Ramos (cell line): ENCODE data around the gene OSTF1.

Source experiments
- in situ Hi-C: fragments of 300-500 bp; cut with MboI; formaldehyde crosslinking; loops from one replicate; pipeline ENCODE4 v1.14.3; 2022; ENCODE audit warnings: low sequenced_read_pairs; ENCODE audit not compliant: unreplicated experiment

The OSTF1 gene

DNA sequence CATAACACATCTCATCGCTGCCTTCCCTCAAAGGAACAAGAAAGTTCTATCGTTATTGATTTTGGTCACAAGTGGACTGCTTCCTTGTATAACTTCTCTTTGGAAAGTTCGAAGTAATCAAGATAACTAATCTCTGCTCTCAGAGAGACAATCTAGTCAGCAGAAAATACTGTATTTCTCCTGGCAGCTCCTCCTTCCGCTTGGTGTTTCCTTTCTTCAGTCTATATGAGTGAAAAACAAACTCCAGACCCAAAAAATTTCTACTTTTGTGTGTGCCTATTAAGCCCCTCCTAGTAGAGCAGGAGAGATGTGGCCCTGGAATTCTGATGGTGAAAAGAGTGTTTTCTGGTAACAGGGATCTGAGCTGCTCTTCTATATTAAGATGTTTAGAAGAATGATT, 24.5 kb downstream of the OSTF1 start:
- in situ Hi-C loops: no loop called here

DNA sequence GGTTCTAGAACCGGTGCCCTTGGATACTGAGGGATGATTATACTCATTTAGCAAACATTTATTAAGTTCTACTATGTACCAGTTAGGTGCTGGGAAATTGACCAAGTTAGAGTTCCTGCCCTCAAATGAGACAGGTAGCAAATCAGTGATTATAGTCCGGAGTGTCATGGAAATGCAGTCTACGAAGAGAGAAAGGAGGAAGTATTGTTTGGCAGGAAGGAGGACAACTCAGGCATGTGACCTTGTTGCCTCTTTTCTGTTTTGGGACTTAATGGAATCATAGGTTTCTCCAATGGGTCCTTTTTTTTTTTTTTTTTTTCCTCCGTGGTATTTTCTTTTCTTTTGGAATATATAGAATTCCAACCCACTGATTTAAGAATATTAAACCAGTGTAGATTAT, 28.0 kb downstream of the OSTF1 start:
- in situ Hi-C loops: no loop called here

DNA sequence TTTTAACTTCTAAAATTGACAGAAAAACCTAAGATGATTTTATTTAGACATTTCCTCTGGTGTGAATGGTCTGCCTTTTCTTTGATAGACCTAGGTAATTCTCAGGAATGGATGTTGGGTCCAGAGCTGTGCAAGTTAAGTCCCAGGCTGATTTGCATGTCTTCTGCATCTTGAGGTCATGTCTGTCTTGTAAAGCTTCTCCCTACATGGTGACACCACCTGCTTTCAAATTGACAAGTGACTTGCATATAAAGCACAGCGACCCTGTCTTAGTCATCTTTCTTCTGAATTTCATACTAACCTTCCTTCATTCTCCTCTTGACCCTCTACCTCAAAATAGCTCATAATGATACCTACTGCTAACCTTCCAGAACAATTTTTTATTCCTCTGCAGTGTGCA, 29.2 kb downstream of the OSTF1 start:
- in situ Hi-C loops: no loop called here

DNA sequence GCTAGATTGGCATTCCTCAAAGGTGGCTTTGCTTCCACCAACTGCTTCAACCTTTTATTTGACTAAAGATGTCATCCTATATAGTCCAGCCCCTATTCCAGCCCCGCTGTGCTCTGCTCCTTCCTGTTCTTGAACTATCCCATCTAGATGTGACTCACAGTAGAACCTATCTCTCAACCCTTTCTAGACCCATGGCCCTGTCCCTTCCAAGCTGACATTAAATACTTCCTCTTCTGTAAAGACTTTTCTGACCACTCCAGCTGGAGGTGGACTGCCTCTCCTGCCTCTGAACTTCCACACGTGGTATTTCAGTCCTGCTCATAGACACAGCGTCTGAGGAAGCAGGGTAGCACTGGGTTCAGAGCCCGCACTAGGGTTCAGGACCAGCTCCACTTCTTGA, 32.4 kb downstream of the OSTF1 start:
- in situ Hi-C loops: no loop called here

DNA sequence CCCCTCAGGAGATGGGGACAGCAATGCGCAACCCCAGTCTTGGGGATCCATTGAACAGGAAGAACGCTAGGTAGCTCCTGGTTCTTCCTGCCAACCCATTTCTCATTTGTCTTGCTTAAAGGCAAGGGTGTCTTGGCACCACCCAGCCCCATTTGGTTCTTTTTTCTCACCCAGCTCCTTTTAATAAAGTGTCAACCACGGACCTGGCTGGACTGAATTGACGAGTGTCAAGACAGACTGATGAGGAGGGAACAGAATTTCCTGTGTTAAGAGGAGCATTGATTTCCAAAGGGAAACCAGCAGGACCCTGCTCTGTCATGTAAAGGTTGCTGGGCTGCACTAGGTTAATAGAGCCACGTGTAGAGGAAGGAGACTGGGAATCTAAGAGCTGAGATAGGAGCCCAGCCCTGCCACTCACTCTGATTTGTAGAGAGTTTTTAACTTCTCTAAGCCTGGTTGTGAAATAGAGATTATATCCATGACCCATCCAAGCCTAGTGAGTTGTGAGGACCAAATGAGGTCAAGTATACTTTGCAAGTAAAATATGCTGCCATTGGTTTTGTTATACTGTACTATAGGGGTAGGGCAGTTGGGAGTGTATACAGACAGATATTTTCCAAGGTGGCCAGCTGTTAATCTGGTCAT, 33.7 kb downstream of the OSTF1 start:
- in situ Hi-C loops: no loop called here

DNA sequence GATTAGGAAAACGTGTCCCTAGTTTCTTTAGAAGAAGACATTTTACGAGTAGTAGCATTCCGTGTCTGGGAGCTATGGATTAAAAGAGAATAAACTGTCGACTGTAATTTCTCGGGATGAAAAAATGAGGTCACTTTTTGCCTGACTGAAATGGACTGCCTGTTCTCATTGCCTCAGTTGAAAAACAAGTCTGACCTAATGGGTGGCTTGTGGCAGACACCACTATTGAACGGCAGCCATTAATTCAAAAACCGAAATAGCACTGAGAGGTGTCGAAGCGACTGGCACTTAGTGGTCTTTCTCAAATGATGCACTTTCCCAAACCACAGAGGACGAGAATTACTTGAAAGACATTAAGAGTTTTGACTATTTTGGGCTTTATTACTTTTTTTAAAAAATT, 35.4 kb downstream of the OSTF1 start:
- in situ Hi-C loops: no loop called here

DNA sequence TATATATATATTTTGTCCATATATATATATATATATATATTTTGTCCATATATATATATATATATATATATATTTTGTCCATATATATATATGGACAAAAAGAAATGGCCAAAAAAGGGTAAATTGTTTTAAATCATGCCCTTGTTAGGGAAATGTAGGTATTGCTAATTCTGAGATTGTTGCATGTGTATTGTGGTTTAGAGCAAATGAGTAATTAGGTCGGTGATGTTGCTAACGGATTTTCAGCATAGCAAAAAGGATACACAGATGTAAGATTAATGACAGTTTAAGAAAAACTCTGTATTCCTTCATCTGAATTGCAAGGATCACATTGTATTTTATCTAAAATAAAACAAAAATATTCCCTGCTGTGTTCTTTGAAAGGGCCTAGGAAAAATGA, 40.2 kb downstream of the OSTF1 start:
- in situ Hi-C loops: no loop called here

DNA sequence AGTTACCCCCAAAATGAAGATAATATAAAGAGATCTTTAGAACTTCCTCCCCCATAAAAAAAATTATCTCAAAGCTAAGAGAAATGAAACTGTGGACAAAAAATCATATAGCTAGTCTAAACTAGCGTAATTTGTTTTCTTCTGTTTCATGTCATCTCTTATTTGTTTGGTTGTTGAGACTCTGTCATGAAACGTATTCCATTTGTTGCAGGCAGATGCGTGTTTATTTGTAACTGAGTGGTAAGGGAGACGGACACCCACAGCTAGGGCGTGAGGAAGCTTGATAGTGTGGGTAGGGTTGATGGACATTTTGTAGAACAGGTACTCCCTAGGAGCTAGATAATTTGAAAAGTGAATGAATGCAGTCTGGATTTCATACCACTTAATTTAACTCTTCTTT, 41.9 kb downstream of the OSTF1 start:
- in situ Hi-C loops: no loop called here

DNA sequence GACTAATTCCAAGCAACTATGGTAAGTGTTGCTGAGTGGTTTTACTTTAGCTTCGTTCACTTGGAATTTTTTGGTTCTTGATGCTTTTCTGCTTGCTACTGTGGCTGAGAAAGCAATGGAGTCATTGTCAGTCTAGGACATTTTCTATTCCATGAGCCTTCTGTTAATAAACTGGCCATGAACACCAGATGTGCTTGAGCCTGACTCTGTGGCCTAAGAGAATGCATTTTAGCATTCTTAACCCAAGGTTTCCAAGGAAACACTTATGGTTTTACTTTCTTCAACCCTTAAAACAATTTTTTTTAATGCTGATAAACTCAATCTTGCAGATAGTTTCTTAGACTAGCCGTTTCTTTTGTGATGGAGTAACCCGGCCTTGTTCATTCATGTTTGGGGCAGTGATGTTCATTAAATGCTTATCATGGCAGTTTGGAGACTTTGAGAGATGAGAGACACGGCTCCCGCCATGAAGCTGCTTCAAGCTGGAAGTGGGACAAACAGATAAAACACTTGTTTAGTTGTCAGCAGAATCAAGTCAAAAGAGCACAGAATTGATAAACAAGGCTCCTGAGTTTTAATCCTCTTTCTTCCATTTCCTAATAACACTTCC, 42.4 kb downstream of the OSTF1 start:
- in situ Hi-C loops: no loop called here

DNA sequence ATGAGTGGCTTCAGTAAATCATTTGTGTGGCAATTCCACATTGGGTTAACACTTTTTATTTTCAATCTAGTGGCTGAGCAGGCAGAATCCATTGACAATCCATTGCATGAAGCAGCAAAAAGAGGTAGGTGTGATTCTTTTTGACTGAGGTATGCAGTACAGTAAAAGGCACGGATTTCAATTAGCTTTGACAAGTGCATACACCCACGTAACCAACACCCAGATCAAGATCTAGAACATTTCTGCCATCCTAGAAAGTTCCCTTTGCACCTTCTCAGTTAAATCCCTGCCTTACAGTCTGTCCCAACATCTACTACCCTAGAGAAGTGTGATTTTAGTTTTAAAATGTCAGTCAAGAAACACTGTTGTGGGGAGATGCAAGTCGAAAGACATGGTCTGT, 43.4 kb downstream of the OSTF1 start:
- in situ Hi-C loops: no loop called here

DNA sequence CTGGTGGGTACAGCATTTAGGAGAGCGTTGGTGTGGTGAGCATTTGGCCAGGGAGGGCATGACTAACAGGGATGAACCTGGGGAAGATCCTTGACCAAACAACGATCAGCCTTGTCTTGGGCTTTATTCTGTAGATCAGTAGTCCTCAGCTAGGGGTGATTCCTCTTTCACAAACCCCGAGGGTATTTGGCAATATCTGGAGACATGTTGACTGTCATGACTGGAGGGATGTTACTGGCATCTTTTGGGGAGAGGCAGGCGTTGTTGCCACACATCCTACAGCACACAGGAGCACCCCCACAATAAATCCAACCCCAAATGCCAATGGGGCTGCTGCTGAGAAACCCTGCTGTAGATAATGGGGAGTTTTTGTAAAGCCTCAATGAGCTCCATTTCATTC, 43.9 kb downstream of the OSTF1 start:
- in situ Hi-C loops: no loop called here

DNA sequence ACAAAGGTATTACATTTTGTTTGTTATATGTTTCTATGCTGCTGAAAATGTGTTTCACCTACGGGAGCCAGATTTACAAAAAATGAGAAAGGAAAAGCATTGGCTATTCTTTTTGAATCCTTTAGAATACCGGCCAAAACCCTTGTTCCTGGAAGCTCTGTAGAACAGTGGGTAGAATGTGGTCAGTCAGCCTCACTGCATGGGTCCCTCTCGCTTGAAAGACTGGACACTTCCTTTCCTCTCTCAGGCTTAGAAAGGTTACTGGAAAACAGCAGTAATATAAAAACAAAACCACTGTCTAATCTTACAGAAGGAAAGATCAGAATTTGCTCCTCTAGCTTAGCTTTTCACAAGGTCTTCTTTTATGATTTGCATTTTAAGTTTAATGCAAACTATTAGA, 45.1 kb downstream of the OSTF1 start:
- in situ Hi-C loops: no loop called here

DNA sequence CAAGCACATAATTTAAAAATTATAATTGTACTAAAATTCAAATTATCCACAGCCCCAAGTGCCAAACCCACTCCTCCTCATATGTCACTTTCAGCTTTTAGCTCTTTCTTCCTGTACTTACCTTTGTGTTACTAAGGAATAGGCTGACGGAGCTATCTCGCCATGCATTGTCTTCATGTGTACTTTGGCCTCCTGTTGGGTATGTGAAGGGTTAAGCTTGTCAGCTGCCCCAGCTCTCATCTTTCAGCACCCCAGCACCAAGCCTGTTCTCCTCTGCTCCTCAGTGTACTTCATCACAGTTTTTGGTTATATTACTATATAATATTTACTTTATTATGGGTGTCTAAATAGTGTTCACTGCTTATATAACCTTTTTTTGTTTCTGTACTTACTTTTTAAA, 46.2 kb downstream of the OSTF1 start:
- in situ Hi-C loops: no loop called here

DNA sequence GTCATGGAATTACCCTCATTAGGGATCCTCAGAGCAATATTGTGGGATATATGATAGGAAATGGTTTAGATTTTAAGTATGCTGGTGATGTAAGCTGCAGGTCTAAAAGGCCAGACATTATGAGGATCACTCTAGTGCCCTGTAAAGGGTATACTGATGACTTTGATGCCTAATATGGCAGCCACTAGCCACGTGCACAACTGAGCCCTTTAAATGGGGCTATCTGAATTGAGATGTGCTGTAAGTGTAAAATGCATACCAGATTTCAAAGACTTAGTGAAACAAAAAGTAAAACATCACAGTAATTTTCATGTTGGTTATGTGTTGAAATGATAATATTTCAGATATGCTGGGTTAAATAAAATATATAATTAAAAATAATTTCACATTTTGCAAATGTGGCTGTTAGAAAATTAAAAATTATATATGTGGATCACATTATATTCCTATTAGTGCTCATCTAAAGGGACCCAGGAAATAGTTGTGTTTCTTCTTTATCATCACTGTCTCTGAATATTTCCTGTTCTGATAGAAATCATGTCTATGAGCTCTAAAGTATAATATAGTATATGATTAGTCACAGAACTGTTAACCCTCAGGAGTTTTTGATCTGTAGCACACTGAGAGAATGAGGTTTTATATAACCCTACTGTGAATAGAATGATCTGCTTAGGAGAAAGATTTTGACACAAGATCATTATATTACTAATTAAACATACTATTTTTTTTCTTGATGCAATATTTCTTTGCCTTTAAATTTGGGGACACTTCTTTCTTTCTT, 50.1 kb downstream of the OSTF1 start:
- in situ Hi-C loops: no loop called here

DNA sequence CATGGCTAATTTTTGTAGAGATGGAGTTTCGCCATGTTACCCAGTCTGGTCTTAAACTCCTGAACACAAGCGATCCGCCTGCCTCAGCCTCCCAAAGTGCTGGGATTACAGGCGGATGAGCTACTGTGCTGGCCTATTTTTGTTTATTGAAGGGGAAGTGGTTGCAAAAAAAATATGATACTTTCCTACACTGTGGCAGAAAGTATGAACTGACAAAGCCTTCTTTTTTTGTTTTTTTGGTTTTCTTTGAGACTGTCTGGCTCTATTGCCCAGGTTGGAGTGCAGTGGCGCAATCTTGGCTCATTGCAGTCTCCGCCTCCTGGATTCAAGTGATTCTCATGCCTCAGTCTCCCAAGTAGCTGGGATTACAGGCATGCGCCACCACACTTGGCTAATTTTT, 50.9 kb downstream of the OSTF1 start:
- in situ Hi-C loops: no loop called here

DNA sequence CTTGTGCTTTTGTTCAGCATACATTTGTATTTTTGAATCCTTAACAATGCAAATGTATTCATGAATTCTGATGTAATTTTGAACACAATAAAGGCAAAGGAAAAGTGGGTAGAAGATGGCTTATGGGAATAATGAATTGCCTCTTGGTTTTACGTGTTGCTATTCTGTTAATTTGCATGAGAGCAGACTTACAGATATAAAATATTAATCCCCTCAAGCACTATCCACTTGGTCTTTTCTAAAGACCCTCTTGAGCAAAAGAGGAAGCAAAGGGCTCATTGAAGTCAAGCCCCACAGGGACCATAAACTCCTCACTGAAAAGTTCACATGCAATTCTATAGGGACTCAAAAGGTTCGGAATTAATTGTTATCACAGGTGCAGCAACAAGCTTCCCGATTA, 51.9 kb downstream of the OSTF1 start:
- in situ Hi-C loops: no loop called here

DNA sequence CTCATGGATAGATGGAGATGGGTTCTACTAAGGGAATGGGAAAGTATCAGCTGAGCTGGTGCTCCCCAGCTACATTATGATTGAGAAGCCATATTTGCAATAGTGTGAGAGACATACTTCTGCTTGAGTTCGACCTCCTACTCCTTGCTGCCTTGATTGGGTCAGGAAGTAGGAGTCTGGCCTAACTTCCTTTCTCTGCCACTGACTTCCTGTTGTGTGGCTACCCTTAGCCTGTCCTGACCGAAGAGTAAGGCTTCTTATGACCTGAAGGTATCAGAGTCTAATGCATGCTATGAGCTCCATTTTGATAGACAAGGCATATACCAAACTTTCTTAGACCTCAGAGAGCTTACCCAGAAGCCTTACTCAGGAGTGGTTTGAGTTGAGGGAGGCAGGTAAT, 53.9 kb downstream of the OSTF1 start:
- in situ Hi-C loops: no loop called here

DNA sequence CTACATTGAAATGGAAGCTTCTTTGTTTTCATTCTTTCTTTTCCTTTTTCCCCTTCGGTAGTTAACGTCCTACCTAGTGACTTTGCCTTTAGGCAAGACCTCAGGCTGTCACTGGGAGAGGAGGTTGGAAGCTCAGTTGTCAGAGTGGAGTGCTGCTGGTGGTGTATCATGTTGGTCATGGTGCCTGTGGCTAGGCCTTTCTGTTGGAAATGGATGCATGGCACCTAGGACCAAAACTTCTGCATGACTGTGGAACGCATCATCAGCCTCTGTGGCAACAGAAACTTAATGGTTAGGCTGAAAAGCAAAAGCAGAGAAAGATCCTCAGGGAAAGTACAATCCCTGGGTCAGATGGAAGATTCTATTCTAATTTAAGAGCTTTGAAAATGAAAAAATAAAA, 57.9 kb downstream of the OSTF1 start:
- in situ Hi-C loops: no loop called here

DNA sequence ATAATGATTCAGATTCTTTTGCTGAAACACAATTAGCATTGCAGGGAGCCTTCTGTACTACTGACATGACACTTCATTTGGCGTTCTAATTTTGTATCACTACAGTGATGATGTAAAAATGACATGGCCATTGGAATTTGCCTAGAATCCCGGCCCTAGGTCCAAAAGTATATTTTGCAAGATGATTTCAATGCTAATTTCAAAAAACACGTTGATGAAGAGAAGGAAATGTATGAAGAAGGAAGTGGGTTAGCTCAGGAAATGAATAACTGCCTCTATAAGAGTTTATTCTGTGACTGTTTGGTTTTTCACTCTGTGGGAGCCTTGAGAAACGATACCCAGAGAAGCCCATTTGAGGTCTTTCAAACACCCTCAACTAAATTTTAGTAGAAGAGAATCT, 59.3 kb downstream of the OSTF1 start:
- in situ Hi-C loops: no loop called here

DNA sequence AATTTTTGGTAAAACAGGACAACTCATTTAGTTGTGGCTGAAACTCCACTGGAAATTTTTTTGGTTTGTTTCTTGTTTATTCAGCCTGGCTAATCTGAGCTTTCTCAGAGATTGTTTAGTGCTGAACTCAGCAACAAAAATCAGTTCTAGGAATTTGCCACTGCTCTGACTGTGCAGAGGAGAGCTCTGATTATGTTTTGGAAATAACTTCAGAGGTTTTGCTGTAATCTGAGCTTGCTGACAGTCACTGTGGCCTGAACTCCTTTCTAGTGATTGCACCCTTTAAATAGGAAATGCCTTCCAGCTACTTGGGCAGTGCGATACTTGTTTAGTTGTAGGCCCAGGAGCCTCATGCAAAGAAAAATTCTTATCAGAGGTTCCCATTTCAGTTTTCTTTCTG, 60.2 kb downstream of the OSTF1 start:
- in situ Hi-C loops: no loop called here

DNA sequence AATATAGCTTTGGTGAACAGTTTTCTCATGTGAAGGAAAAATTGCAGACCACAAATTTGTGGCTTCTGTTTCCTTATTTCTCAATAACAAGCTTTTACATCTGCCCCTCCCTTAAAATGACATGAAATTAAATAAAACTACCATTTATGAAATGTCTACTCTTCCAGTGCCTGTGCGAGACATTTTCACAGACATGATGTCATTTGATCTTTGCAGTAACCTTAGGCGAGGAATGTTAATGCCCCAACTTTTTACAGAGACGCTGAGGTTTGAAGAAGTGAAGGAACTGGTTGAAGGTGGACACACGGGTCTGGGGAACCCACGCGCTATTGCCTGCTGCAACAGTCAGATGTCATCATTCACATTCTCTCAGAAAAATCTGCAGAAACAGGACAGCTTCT, 61.5 kb downstream of the OSTF1 start:
- in situ Hi-C loops: no loop called here

DNA sequence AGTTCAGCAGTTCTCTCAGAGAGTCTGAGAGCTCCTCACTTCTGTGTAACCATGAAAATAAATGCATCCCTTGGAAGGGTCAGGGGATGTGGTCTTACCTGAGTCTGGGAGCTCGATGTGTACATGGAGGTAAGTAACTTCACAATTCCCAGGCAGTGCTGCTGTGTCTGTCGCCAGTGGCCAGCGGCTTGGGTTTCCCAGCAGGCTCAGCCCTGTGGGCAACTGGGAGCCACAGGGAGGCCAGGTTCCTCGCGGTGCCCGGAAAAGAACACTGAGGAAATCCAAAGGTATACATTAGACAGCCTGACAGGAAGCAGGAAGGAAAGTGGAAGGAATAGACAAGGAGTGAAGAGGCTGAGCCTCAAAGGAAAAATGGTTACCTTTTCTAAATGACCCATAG, 62.2 kb downstream of the OSTF1 start:
- in situ Hi-C loops: no loop called here
